ENCODE measurements around the gene GNAT1.

DNA sequence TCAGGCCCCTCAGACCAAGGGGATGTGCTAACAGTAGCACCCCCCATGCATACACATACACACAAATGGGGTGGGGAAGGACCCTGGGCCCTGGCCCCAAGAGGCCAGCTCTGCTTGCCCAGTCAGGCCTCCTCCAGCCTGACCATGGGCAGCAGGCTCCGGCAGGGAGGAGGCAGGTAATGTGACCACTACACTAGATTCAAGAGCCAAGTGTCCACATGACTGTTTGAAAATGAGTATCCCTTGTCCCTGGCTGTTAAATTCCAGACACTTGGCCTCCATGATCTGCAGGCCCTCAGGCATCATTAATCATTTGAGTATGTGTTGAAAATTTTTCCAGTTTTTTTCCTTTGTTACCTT lies 30.7 kb downstream of the GNAT1 start:
- TF ChIP-seq, protein P1, sequence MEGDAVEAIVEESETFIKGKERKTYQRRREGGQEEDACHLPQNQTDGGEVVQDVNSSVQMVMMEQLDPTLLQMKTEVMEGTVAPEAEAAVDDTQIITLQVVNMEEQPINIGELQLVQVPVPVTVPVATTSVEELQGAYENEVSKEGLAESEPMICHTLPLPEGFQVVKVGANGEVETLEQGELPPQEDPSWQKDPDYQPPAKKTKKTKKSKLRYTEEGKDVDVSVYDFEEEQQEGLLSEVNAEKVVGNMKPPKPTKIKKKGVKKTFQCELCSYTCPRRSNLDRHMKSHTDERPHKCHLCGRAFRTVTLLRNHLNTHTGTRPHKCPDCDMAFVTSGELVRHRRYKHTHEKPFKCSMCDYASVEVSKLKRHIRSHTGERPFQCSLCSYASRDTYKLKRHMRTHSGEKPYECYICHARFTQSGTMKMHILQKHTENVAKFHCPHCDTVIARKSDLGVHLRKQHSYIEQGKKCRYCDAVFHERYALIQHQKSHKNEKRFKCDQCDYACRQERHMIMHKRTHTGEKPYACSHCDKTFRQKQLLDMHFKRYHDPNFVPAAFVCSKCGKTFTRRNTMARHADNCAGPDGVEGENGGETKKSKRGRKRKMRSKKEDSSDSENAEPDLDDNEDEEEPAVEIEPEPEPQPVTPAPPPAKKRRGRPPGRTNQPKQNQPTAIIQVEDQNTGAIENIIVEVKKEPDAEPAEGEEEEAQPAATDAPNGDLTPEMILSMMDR (IDR thresholded peaks at IDR 0.05; ENCODE audit: poor library complexity, severe bottlenecking), result no peak
- TF ChIP-seq EZH2 (IDR thresholded peaks at IDR 0.05; ENCODE audit: borderline replicate concordance, insufficient read depth, low read length, poor library complexity, severe bottlenecking), result no peak
- TF ChIP-seq TAF1 (IDR thresholded peaks at IDR 0.05; ENCODE audit: low read depth), result no peak
- no peak for TF ChIP-seq MXI1 (conservative IDR thresholded peaks at IDR 0.05; ENCODE audit: poor library complexity, severe bottlenecking)
